ENCODE measurements around the gene AOAH.

- TF ChIP-seq, protein P1, sequence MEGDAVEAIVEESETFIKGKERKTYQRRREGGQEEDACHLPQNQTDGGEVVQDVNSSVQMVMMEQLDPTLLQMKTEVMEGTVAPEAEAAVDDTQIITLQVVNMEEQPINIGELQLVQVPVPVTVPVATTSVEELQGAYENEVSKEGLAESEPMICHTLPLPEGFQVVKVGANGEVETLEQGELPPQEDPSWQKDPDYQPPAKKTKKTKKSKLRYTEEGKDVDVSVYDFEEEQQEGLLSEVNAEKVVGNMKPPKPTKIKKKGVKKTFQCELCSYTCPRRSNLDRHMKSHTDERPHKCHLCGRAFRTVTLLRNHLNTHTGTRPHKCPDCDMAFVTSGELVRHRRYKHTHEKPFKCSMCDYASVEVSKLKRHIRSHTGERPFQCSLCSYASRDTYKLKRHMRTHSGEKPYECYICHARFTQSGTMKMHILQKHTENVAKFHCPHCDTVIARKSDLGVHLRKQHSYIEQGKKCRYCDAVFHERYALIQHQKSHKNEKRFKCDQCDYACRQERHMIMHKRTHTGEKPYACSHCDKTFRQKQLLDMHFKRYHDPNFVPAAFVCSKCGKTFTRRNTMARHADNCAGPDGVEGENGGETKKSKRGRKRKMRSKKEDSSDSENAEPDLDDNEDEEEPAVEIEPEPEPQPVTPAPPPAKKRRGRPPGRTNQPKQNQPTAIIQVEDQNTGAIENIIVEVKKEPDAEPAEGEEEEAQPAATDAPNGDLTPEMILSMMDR (IDR thresholded peaks at IDR 0.05 in 4 of 5, conservative IDR thresholded peaks at IDR 0.05 in 1 of 5), result no peak
- TF ChIP-seq POLR2A (IDR thresholded peaks at IDR 0.05), result no peak
Observed at GRCh38 chr7:36642414-36642813, 81.9 kb downstream of the AOAH start.
